NCI-H146 (cell line): ENCODE measurements around the gene CLEC5A.
"Not testable (repeated sequence)": the region's sequence is repeated elsewhere in the genome, so short reads cannot be mapped to it uniquely, and the experiment has no call there.

Experiments used
- DNase-seq: peaks from one replicate; lab custom pipeline; 2025; lab: John Stamatoyannopoulos, UW

Gene CLEC5A

DNA sequence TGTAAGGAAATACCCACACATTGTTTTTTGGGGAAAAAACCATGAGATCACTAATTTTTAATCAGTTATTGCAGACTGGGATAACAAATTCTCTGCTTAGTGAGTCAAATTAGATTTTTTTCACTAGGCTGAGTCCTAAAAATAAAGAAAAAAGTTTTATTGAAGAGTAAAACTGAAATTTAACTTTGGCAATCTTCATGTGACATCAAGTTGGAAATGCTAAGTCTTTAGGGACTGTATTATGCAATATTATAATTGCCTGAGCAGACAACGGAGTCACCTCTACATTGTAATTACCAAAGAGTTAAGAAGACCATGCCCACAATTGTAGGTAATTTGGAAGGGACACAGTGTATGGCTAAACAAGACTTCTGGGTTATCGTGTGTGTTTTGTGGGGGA is 2.2 kb upstream of the CLEC5A start:
- no peak for DNase-seq

DNA sequence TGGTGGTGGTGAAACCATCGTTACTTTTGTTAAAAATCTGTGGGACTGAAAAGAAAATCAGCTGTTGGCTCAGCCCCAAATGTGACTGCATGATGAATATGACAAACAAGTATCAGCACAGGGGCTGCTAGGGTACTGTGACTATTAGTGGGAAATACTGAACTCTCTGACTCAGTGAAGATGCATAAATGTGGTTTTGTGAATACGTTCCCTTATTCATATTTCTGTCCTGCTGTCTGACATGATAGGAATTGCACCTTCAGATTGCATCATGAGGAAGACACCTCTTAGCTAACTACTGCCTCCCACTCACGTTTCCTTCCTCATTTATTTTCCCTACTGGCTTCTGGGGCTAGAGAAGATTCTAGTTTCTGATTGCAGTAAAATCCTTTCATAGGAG is 1.4 kb downstream of the CLEC5A start:
- no peak for DNase-seq

DNA sequence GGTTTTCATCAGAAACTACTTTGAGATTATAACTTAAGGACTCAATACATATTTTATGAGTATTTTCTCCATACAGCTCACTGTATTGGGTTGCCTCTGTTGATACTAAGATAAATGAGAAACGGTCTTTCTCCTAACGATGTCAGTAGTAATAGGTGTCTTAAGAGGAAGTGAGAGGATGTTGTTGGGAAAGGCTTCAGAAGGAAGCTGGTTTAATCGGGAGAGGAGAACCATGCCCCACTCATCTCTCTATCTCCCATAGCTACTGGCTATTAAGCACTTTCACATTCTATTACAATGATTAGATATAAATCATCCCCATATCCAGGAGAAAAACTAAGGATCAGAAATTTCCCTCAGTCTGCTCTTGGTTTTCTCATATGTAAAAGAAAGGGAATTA is 2.0 kb downstream of the CLEC5A start:
- no peak for DNase-seq

DNA sequence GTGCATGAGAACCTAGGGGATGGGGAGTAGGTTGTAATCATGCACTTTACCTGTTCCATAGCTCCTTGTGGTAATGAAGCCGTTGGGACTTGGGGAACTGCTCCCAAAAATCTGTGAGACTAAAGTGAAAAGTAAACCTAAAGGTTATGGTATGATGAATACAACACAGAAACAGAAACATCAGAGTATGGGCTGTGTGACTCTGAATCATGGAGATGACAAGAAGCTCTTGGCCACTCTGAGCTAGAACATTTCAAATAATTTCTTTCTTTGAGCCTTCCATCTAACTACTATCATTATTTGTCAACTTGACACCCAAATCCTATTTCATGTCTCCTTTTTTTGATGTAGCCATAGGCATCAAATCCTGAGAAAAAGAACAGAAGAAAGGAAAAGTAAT is 2.9 kb downstream of the CLEC5A start:
- no peak for DNase-seq

DNA sequence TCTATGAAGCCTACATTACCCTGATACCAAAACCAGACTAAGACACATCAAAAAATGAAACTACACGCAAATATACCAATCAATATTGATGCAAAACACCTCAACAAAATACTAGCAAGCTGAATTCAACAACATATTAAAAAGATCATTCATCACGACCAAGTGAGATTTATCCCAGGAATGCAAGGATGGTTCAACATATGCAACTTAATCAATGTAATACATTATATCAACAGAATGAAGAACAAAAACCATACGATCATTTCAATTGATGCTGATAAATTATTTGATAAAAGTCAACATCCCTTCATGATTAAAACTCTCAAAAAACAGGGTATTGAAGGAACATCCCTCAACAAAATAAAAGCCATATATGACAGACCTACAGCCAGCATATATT is 5.7 kb downstream of the CLEC5A start:
- DNase-seq, result no peak

DNA sequence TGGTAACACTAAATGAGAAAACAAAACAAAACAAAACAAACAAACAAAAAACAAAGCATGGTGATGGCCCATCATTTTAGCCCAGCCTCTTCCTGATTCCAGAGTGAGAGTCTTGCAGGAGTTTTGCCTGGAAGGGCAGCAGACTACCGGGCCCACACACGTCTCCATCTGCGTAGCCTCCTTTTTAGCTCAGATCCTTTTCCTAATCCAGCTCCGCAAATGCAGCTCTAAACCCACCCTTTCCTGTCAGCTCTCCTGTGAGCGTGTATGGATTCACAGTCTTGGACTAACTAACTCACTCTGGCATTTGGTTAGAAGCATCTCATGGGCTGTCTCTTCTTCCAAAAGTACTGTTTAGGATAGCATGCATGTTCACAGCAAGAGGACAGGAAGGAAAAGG is 16.6 kb downstream of the CLEC5A start:
- no peak for DNase-seq

DNA sequence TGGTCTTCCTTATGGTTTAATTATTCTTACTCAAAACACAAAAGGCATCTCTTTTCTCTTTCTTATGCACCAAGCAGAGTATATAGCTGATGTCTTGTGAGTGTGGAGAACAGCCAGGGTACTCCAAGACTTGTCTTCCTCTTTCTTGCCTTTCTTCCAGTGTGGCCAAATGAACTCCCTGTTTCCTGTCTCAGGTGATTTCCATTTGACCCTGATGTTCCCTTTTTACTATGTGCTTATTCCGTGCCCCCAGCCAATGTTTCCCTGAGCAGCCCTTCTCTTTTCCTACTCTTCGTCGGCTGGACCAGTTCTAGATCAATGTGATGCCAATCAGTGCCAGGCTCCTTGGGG is 18.0 kb downstream of the CLEC5A start:
- no peak for DNase-seq

DNA sequence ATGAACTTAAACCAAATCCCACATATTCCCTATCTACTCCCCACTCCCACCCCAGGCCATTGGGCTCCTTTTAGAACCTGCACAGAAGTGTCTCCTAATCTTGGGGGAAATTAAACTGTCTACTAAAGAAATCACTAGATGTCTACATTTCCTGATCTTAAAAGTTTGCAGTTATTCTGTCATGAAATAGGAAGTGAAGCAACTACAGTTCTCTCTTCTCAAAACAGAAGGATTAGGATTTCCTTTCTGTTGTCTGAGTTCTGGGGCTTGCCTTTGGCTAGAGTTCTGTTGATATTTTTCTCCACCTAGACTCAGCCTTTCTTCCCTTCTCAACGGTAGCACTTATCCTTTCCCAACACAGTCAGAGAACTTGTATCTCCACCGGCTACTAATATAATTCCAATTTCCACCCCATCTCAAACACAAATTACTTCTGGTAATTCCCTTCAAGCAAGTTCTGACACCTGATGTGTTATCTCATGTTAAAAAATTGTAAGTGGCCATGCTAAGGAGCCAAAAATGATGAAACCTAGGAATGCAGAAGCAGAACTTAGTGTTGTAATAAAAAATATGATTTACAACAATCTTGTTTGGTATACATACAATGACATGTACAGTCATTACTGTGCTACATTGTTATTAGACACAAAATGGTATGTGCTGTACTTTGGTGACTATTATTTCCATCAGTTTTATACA is 18.5 kb downstream of the CLEC5A start:
- DNase-seq, result no peak

DNA sequence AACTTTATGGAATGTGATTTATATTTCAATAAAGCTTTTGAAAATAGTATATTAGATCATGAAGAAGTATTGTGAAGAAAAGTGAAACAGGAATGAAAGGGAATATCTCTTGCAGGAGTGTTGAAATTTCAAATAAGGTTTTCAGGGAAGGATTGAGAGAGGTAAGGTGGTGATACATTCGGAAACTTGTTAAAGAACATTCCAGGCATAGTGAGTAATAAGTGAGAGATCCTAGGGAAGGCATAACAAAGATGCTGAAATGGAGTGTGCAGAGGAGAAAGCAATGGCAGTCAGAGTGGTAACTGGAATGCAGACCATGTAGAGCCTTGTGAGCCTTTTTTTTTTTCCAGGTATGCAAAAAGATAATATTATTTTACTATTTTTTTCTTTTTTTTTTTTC is 26.5 kb downstream of the CLEC5A start:
- no peak for DNase-seq

DNA sequence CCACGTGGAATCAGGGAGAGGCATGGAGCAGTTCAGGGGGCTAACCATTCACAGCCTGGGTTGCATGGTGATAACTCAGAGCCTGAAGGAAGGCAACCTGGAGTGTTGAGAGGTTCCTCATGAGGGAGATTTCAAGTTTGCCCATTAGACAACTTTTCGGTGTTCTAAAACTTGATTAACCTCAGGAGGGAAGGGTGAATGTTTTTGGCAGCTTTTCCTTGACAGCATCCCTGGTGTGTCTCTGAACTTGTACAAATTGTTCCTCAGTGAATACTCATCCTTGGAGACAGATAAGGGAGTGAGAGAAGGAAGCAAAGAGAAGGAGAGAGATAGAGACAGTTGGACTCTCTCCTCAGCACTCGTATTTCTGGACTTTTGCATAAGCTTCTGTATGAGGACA is 30.7 kb downstream of the CLEC5A start, which contains the start of gene OR9A4:
OR9A4 (plus strand) TSS at position 301 of the 400 bp plus-strand sequence. CDS start 2,477 bp downstream, outside the sequence.
- DNase-seq, result no peak

DNA sequence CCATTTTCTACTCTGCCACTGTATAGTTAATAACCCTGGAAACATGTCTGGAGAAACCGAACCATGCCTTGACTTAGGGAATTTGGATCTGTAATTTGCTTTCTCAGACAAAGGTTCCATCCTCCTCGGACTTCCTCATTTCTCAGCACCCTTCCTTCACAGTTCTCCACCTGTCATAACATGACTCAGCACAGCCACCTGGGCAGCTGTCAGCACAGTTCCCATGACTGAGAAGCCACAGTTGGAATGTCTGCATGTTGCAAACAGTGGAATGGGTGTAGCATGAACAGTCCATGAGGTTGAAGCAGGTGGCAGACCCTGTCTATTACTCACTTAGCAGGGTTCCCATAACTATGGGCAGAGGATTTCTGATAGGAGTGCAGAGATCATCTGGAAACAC is 31.2 kb downstream of the CLEC5A start:
- DNase-seq, result no peak

DNA sequence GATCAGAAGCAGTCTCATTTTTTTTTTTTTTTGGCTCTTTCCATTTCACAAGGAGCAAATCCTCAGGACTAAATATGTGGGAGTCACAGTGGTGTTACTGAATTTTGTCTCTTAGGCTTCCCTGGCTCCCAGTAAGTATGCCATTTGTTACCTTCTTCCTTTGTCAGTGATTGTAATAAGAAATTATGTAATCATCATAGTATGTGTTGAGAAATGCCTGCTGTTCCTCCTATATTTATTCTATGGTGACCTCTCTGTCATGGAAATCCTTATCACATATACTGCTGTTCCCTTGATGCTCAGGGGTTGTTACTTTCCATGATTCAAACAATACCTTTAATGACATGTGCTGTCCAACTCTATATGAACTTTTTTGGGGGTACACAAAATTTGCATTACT is 35.4 kb downstream of the CLEC5A start:
- no peak for DNase-seq

DNA sequence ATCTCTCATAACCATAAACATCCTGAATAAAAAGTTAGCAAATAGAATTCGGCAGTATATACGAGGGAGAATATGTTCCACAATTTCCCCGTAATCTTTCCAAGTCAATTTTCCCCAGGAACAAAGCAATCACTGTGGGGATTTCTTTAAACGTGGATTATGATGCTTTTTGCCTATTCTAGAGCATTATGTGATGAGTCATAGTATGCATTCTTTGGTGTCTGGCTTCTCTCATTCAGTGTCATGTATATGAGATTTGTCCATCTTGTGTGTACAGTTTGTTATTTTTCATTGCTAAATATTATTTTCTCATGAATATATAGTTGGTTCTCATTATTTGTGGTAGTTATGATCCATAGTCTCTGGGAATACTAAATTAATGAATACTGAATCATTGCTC is 40.5 kb downstream of the CLEC5A start:
- no peak for DNase-seq

DNA sequence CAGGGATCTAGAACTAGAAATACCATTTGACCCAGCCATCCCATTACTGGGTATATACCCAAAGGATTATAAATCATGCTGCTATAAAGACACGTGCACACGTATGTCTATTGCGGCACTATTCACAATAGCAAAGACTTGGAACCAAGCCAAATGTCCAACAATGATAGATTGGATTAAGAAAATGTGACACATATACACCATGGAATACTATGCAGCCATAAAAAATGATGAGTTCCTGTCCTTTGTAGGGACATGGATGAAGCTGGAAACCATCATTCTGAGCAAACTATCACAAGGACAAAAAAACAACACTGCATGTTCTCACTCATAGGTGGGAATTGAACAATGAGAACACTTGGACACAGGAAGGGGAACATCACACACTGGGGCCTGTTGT is 47.4 kb downstream of the CLEC5A start:
- DNase-seq, result not testable (repeated sequence)

DNA sequence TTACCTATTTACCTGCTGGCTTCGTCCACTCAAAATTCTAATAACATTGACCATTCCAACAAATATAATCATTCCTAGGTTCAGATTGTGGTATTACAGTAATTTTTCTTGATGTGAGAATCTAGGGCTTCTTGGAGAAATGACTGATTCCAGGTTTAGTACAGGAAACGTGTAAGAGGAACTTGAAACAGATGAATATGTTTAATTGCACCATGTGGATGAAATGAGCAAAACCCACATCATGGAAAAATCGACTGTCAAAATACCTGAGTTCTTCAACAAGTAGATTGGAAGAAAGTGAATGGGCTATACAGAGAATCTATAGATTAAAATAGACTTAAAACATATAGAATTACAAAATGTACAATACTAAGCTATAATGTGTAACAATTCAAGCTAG is 55.4 kb downstream of the CLEC5A start:
- no peak for DNase-seq

DNA sequence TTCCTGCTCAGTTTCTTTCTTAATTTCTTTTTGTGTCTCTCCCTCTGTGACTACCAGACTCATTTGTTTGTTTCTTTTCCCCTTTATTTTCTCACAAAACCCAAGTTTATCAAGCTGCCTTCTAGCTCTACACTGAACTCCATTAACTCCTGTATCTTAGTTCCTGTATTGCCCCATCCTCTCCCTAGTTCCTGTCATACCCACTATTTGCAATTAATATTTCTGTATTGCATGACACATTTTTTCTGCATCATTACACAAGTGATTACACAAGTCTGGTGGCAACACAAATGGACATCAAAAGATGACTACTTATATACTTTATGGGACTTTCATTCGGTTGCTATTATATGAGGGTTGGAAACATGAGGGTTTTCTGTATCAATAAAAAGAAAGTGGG is 57.5 kb downstream of the CLEC5A start:
- no peak for DNase-seq

DNA sequence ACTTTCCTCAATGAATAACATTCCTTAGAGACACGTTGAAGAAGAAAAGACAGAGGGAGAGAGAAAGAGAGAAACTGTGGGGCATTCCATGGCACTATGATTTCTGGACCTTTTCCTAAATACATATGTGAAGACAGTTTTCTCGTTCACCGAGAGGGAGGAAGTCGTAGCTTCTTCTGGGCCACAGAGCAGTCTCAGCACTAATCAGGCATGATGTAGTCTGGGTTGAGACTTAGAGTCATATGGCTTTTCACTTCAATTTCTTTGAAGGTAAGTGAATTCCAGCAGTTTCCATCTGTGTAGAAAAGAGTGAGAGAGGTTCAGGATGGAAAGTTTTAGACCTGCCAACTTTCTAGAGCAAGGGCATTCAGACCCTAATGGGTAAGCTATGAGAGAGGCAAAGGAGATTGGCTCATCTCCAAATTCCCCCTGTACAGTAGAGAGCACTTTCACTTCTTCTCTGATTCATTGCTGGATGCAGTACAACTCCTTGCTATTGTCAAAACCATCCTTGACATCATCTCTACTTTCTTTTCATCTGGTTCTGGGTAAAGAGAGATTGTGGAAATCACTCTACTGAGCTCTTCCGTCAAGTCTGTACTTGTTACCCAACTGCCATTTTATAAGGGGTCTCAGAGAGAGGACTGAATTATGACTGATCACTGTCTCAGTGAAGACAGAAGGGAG is 62.1 kb downstream of the CLEC5A start:
- no peak for DNase-seq

DNA sequence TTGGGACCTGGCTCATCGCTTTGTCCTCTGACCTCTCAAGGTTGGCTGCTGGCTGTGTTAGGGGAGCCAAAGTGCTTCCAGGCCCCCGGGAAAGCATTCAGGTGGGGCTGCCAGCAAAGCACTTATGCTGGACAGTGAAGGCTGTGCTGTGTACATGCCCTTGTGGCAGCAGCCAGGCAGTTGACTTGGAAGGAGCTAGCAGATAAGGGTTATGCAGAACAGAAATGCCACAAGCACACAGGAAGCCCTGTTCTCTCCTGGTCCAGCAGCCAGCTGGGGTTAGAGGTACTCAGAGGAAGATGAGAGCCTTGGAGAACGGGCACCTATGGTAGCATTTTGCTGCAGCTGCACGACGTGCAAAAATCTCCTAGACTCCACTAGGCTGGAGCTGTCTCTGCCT is 65.8 kb downstream of the CLEC5A start:
- no peak for DNase-seq

DNA sequence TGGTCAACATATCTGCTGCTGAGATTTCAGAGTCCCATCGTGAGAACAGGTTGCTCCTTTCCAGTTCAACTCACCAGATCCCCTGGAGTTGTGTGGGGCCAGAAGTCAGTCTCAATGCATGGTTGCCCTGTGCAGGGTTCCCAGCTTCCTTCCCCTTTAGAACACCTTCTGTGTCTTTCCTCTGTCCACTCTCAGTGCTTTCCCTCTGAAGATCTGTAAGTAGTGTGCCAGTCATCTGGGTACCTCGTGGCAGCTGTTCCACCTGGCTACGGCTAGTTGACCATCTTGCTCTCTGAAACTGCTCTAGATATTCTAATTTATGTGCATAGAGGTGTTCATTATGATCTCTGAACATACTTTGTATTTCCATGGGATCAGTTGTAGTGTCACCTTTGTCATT is 69.4 kb downstream of the CLEC5A start:
- no peak for DNase-seq
